Glomerular endothelial cell (primary cell): ENCODE measurements around the gene GOT2. TPM values are rescaled to one million over a fixed set of nuclear protein-coding genes. Genes with fewer than 3 reads are reported as not detected.

Source experiments
- total RNA-seq: library from RNA; depleted of rRNA; stranded (reverse); fragments of >200 nt; gene quantifications from 2 replicates; pipeline ENCODE4 v1.2.3, GENCODE V29; 2015

GOT2 gene
- total RNA-seq, 1 donor from 2014 or later = 112 TPM

Other genes starting within 250 kb of the GOT2 start
- gene NDRG4, start 234.2 kb downstream of the GOT2 start, total RNA-seq = 38.4 and 46.9 TPM in 2 replicates
- gene SETD6, start 218.8 kb downstream of the GOT2 start, total RNA-seq = 3.7 and 16.2 TPM in 2 replicates
- gene CNOT1, start 104.5 kb downstream of the GOT2 start, total RNA-seq = 110 and 121 TPM in 2 replicates
- gene SLC38A7, start 49.5 kb downstream of the GOT2 start, total RNA-seq = 31.8 and 45.6 TPM in 2 replicates